ENCODE data around the gene C1QTNF5.

Gene C1QTNF5

GRCh38 chr11:119337581-119338317, 2.9 kb downstream of the C1QTNF5 start:
- no peak for DNase-seq (ENCODE audit: low spot score)

- no peak for DNase-seq (ENCODE audit: low spot score)
Observed at GRCh38 chr11:119336744-119337469, 3.8 kb downstream of the C1QTNF5 start.

GRCh38 chr11:119335655-119336543, 4.8 kb downstream of the C1QTNF5 start:
- DNase-seq (ENCODE audit: low spot score): no peak

DNA sequence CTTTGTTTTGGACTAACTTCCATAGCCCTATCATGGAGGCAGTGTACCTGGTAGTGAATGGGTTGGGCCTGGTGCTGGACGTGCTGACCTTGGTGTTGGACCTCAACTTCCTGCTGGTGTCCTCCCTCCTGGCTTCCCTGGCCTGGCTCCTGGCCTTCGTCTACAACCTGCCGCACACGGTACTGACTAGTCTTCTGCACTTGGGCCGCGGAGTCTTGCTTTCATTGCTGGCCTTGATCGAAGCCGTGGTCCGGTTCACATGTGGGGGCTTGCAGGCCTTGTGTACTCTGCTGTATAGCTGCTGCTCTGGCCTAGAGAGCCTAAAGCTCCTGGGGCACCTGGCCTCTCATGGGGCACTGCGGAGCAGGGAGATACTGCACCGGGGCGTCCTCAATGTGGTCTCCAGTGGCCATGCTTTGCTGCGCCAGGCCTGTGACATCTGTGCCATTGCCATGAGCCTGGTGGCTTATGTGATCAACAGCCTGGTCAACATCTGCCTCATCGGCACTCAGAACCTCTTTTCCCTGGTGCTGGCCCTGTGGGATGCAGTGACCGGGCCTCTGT, 5.5 kb downstream of the C1QTNF5 start:
- DNase-seq (ENCODE audit: low spot score): no peak

GRCh38 chr11:119334174-119334930, 6.3 kb downstream of the C1QTNF5 start, which contains the start of gene RNF26:
Gene RNF26, plus strand, starts transcription at chr11:119334527. Its CDS starts 596 bp downstream, at chr11:119335123.
- peak; percentile 98 for DNase-seq (ENCODE audit: low spot score)

DNA sequence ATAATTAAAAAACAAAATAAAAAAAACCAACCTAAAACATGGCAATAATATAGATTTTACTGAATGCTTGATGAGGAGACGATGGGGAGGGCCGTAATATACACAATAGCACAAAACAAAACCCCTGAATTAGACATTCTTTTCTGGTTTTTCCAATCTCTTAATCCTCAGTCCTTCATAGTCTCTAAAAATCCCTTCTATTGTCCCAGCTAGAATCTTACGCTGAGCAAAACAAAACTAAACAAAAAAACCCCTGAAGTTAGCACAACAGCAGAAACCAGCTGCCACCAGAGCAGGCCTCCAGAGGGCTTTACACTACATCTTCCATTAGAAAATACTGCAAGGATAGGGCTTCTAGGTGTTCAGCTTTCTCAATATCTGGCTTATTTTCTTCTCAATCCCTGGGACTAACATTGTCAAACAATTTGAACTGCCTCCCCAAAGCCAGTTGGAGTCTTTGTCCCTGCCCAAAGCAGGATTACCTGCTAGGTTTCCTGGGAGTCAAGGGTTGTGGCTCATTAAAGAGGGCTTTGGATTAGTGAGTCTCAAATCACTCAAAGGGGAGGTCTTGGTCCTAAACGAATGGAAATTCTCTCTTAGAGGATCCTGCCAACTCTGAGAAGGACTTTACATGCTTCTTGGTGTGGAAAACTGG, 8.4 kb downstream of the C1QTNF5 start:
- DNase-seq (ENCODE audit: low spot score): no peak

- DNase-seq (ENCODE audit: low spot score): no peak
Observed at GRCh38 chr11:119330237-119330636, 10.4 kb downstream of the C1QTNF5 start.

DNA sequence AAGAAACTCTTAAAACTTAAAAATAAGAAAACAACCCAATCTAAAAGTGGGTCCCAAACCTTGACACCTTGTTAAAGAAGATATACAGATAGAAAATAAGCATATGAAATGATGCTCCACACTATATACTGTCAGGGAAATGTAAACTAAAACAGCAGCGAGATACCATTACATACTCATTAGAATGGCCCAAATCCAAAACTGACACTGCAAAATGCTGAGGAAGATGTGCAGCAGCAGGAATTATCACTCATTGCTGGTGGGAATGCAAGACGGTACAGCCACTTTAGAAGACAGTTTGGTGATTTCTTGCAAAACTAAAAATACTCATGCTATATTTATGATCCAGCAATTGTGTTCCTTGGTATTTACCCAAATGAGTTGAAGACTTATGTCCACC, 11.4 kb downstream of the C1QTNF5 start:
- no peak for DNase-seq (ENCODE audit: low spot score)

GRCh38 chr11:119324189-119324588, 16.5 kb downstream of the C1QTNF5 start:
- DNase-seq (ENCODE audit: low spot score): no peak

DNA sequence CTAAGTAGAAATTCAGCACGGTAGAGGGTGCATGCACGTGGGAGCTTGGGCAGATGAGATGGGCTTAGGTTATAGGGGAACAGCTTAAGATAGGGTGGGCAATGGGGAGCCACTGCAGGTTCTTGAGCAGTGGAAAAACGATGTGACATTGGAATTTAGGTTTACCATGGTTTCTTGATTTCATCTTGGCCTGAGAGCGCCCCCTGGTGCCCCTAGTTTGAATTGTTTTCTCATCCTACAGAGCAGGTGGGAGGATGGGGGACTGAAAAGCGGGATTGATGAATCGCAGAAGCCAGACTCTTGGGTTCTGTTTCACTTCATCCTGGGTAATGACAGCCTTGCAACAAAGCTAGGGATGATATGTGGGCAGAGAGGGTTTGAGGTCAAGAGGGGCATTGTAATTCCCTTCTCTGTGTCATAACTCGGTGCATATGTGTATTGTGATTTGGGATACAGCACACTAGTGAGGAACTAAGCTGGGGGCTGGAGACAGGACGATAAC, 17.1 kb downstream of the C1QTNF5 start:
- peak; percentile 77 for DNase-seq (ENCODE audit: low spot score)

DNA sequence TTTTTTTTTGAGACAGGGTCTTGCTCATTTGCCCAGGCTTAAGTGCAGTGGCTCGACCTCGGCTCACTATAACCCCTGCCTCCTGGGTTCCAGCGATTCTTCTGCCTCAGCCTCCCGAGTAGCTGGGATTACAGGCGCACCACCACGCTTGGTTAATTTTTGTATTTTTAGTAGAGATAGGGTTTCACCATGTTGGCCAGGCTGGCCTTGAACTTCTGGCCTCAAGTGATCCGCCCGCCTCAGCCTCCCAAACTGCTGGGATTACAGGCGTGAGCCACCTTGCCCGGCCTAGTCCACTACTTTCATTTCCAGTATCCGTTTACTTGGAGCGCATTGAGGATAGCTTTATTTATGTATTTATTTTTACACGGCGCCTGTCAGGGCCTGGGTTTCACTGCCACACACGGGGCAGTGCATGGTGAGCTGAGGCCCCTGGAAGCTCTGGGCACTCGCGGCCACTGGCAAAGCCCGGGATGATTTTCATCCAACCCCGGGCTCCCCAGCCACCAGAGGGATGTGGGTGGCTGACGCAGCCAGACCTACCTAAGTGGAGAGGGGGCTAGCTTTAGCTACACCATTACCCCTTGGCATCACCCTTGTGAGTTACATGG, 17.7 kb downstream of the C1QTNF5 start:
- DNase-seq (ENCODE audit: low spot score): no peak

- no peak for DNase-seq (ENCODE audit: low spot score)
Observed at GRCh38 chr11:119322360-119322739, 18.3 kb downstream of the C1QTNF5 start.

GRCh38 chr11:119320776-119321524, 19.7 kb downstream of the C1QTNF5 start:
- peak; percentile 64 for DNase-seq (ENCODE audit: low spot score)

- no peak for DNase-seq (ENCODE audit: low spot score)
Observed at GRCh38 chr11:119320240-119320775, 20.4 kb downstream of the C1QTNF5 start.

- DNase-seq (ENCODE audit: low spot score): no peak
Observed at GRCh38 chr11:119319700-119320239, 20.9 kb downstream of the C1QTNF5 start.

GRCh38 chr11:119319136-119319699, 21.5 kb downstream of the C1QTNF5 start:
- no peak for DNase-seq (ENCODE audit: low spot score)

DNA sequence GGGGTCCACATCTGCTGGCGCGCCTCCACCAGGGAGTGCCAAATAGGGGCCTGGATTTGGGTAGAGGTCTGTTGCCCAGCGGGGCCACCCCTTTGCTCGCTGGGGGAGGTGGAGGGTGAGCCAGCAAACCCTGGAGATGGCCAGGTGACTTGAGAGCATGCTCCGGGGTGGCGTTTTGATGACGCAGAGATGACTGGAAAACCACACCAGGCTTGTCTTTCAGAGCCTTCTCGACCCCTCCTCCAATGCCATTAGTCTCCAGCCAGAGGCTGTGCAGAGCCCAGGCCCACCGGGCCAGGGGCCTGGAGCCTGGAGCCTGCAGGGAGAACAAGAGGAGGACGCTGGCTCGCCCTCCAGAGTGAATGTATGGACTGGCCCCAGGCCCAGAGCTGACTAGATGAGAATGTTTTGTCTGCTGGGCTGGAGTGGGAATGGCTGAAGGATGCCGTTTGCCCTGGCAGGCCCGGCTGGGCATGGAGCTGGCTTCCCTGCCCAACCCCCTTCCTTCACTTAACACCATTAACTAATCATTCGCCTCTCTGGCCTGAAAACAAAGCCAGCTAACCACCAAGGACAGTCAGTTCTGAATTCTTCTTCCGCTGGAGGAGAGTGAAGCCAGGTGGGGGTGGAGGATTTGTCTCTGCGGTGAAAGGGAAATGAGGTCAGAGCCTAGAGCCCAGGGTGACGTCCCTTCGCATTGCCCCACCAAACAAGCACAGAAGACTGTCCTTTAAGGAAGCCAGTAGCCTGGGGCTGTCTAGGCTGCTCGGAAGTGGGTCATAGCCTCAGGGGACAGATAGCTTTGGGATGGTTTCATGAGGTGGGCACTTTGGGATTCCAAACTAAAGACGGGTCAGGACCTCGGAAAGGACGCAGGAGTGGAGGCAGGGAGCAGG, 22.2 kb downstream of the C1QTNF5 start:
- DNase-seq (ENCODE audit: low spot score): peak; percentile 58
